Fibroblast of gingiva (primary cell): ENCODE measurements around the gene FAM161B.
"Not testable (repeated sequence)": the region's sequence is repeated elsewhere in the genome, so short reads cannot be mapped to it uniquely, and the experiment has no call there.

Source experiments
- DNase-seq: peaks from one replicate; pipeline ENCODE4 v3.0.0-alpha.2; 2011; ENCODE audit warnings: low read depth

The FAM161B gene, protein sequence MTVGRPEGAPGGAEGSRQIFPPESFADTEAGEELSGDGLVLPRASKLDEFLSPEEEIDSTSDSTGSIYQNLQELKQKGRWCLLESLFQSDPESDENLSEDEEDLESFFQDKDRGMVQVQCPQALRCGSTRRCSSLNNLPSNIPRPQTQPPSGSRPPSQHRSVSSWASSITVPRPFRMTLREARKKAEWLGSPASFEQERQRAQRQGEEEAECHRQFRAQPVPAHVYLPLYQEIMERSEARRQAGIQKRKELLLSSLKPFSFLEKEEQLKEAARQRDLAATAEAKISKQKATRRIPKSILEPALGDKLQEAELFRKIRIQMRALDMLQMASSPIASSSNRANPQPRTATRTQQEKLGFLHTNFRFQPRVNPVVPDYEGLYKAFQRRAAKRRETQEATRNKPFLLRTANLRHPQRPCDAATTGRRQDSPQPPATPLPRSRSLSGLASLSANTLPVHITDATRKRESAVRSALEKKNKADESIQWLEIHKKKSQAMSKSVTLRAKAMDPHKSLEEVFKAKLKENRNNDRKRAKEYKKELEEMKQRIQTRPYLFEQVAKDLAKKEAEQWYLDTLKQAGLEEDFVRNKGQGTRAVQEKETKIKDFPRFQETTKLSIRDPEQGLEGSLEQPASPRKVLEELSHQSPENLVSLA

DNA sequence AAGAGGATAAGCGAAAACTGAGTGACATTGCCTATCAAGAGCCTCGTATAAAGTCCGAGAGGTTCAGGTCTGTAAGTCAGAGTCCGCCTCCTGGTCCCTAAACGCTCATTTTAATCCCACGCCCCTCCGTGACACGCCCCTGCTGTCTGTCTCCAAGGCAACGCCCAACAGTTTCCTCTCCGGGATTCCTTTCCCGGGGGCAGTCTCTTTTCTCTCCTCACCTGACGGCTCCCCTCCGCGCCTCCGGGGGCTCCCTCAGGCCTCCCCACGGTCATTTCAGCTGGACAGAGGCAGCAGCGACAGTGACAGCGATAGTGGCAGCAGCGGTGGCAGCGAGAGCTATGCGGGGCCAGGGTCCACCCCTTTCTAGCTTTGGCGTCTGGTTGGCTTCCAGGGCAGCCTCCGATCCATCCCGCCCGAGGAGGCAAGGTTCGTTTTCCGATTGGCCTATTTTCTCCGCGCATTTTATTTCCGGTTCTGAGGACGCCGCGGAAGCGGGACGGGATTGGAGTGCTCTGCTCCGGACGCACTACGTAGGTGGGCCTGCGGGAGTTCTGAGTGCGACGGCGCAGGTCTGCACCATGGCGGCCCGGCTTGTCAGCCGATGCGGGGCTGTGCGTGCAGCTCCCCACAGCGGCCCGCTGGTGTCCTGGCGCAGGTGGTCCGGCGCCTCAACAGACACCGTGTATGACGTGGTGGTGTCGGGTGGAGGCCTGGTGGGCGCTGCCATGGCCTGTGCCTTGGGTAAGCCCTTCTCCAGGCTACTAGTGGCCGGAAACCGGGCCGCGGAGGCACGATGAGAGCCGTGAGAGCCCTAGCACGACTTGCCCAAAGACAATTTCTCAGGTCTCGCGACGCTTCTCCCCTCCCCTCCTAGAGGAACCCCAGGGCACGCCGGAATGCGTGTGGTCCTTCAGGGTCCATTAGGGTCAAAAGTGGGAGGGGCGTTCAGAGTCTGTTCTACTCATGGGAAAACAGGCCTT lies at the start of gene FAM161B, which contains the start of gene COQ6:
TSS of gene FAM161B (minus strand) at position 343 of the 983 bp plus-strand sequence. CDS start at position 275, 68 bp downstream.
TSS of gene COQ6 (plus strand) at position 551 of the 983 bp plus-strand sequence. CDS start at position 582, 31 bp downstream.
- peak; percentile 94 for DNase-seq

DNA sequence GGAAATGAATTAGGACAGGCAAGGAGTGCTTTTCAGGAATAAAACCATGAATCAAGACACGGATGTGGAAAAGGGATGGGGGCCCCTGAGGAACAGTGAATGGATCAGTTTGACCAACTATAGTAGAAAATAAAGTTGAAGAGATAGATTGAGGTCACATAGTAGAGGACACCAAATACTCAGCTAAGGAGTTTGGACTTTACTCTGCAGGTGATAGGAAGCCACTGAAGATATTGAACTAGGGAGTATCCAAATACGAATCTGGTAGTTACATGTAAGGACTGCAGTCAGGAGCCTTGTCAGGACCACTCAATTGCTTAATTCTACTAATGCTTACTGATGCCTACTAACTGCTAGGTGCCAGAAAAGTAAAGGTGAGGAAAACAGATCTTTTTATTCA lies 48.8 kb upstream of the FAM161B start:
- DNase-seq: no peak

DNA sequence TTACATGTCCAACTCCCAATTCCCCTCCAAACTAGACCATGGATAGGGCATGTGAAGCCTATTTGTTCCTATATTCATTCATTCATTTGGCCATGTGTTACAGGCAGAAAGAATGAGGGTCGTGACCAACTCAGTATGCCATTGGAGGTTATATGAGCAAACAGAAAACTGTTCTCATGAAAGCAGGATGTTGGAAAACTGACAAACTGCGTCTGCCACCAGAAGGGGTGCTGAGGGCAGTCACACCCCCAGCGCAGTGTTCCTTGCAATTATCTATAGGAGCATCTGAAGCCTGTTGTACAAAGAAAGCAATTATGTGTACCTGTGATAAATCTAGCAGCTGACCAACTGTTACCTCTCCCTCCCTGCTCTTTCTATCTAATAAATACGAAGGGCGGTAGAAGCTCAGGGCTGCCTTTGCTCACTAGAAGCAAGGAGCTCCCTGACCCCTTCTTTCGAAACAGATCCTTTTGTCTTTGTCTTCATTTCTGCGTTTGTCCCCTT lies 48.1 kb upstream of the FAM161B start:
- no peak for DNase-seq

DNA sequence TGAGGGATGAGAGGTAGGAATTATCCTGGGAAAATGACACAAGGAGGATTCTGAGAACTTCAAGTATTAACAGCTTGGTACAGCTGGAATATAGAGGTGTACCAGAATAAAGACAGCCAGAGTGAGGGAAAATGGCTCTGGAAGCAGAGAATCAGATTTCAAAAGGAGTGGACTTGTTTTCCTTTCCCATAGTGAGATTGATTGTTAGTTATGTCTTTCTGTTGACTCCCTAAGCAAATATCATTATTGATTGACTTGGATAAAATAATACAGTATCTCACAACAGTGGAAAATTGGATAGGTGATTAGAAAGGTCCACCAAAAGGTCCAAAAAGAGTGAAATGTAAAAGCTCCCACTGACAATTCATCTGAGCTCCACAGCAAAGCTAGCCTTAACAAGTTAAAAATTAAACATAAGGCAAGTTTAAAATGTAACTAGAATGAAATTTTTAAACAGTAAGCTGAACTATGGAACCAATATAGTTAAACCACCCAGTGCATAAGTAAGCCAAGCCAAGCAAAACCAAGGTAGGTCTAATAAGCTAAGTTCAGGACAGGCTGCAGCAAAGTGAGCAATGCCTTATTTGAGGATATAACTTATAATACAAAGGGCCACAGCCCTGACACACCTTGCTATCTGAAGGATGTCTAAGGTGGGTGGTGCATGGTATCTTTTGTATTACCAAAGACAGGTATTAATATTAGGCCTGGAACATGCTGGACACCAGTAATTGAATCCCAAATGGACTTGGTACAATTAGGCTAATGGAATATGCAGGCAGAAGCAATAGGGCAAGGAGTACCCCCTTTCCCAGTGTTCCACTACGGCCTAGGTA lies 47.4 kb upstream of the FAM161B start:
- DNase-seq: no peak

DNA sequence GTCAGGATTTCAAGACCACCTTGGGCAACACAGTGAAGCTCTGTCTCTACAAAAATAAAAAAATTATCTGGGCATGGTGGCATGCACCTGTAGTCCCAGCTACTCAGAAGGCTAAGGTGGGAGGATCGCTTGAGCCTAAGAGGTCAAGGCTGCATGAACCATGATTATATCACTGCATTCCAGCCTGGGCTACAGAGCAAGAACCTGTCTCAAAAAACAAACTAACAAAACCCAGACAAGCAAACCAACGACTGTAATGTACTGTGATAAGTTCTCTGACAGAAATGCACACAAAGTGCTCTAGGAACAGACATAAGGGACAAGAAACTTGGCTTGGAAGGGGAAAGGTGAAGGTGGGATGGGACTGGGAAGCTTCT lies 46.8 kb upstream of the FAM161B start:
- no peak for DNase-seq

DNA sequence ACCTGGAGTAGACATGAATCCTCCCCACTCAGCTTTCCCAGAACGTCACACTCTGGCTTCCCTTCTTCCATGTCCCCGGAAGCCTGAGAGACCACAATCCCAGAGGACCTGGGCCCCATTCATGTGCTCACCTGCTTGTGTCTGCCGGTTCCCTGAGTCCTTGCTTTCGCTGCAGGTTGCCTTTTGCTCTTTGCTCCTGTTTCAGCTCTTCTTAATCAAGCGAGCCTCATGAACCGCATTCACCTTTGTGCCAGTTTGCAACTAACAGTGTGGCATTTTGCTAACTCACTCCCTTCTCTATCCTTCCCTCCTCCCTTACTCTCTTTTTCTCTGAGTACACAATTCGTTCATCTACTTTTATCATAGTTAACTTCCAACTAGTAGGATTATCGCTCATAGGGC lies 46.1 kb upstream of the FAM161B start:
- DNase-seq: no peak

DNA sequence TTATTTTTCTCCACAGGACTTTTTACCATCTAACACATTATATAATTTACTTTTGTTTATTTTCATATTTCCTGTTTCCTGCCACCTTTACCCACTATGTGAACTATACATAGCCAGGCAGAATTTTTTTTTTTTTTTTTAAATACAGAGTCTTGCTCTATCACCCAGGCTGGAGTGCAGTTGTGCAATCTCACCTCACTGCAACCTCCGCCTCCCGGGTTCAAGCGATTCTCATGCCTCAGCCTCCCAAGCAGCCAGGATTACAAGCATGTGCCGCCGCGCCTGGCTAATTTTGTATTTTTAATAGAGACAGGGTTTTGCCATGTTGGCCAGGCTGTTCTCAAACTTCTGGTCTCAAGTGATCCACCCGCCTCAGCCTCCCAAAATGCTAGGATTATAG lies 45.0 kb upstream of the FAM161B start:
- not testable (repeated sequence) for DNase-seq

DNA sequence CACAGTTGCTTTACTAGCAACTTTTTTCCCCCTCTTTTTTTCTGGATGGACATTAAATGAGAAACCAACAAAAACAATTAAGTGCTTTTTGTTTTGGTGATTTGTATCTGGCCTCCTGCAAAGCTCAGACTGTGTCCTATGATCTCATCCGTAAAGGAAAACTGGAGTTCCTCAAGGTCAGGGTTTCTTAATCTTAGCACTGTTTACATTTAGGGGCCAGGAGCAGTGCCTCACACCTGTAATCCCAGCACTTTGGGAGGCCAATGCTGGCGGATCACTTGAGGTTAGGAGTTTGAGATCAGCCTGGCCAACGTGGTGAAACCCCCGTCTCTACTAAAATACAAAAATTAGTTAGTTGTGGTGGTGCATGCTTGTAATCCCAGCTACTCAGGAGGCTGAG lies 41.2 kb upstream of the FAM161B start:
- DNase-seq: no peak

DNA sequence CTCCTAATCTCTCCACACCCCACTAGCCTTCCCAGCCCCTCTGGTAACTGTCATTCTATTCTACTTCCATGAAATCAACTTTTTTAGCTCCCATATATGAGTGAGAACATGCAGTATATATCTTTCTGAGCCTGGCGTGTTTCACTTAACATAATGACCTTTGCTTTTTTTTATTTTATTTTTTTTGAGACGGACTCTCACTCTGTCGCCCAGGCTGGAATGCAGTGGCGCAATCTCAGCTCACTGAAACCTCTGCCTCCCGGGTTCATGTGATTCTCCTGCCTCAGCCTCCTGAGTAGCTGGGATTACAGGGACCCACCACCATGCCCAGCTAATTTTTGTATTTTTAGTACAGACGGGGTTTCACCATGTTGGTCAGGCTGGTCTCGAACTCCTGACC lies 38.8 kb upstream of the FAM161B start:
- not testable (repeated sequence) for DNase-seq

DNA sequence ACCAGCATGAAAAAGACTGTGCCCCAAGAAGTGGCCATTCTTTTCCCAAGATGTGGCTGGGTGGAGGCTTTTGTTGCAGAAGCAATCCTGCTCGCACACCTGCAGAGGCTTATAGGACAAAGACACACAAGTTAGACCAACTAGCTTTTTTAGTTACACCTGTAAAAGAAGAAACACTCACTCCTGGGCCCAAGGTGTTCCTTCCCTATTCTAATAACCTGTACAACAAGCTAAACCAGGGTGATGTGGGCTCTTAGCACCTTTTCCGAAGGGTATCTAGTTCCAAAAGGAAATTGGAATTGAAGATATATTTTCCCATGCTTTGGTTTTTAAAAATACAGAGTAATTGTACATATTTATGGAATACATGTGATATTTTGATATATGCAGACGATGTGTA lies 38.2 kb upstream of the FAM161B start:
- no peak for DNase-seq

DNA sequence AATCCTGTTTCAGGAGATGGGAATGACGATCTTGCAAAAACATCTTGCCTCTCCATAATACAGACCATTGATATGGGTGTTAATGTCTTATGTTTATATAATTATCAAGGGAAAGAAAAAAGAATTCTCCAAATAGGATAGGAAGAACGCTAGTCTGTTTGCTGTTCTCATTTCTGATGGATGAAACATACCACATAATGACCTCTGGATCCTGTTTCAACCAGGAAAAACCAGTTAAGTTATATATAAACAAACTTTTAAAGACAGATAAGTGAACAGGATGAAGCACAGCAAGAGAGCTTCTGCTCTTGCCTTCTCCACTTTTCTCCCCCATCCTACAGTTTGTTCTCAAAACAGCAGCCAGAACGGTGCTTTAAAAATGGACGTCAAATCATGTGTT lies 28.0 kb upstream of the FAM161B start:
- peak; percentile 3 for DNase-seq

DNA sequence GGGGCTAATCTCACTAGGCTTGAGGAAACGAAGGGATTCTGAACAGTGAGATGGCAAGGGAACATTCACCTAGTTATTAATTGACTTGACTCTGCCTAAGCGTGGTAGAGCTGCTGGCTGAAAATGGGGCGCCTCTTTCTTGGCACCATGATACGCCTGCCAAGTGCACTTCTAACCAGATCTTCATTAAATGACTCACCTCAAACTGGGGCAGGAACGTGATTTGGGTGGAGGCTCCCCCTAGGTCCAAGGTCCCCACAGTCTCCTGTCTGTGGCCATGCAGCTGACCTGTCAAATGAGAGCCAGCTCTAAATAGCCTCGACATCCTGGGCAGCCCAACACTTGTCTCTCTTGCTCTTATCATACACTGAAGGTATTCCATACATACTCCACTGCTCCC lies 26.2 kb upstream of the FAM161B start:
- DNase-seq: no peak

DNA sequence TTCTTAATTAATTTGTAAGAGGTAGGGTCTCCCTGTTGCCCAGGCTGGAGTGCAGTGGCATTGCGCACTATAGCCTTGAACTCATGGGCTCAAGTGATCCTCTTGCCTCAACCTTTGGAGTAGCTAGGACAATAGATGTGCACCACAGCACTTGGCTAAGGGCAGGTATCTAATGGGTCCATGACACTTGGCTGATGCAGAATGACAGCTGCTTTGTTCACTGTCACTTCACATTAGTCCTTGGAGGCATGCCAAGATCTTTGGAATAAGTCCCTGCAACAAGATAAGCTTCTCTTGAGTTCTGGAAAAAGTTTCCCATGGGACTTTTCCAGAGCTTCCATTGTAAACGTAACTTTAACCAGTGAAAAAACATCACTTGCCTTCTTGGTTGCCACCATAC lies 23.6 kb upstream of the FAM161B start:
- DNase-seq: no peak

DNA sequence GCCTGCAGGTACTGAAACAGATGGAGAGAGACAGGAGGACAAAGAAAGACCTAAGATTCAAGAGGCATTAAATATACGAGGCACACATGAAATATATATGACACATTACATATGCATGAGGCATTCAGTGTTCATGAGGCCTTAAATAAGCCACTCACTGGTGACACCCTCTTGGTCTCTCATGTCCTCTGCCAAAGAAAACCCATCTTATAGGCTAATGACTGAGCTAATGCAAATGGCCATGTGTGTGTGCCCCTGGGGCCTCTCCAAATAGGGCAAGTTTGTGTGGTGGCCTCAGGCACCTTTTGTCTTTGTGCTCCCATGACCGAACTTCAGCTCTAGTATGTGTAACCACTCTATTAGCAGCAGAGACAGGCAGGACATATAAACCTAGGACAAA lies 19.0 kb upstream of the FAM161B start:
- no peak for DNase-seq

DNA sequence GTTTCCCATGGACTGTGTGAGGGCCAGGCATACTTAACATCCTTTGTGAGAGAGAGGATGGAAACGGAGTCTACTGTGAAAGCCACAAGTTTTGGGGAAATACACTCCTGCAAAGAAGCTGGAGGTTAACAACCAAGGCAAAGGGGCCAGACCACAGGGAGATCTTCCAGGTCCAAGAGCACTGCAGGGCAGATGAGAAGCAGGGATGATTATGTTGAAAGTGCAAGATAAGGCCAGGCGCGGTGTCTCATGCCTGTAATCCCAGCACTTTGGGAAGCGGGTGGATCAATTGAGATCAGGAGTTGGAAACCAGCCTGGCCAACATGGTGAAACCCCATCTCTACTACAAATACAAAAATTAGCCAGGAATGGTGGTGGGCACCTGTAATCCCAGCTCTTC lies 15.3 kb upstream of the FAM161B start:
- DNase-seq: no peak

DNA sequence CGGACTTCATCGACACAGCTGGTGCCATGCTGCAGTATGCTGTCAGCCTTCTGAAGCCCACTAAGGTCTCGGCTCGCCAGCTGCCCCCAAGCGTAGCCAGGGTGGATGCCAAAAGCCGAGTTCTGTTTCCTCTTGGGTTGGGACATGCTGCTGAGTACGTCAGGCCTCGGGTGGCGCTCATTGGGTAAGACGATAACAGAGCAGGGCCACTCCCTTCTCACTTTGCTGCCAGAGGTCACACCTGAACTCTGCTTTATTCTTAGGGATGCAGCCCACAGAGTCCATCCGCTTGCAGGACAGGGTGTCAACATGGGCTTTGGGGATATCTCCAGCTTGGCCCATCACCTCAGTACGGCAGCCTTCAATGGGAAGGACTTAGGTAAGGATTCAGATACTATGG lies 11.3 kb upstream of the FAM161B start:
- no peak for DNase-seq

DNA sequence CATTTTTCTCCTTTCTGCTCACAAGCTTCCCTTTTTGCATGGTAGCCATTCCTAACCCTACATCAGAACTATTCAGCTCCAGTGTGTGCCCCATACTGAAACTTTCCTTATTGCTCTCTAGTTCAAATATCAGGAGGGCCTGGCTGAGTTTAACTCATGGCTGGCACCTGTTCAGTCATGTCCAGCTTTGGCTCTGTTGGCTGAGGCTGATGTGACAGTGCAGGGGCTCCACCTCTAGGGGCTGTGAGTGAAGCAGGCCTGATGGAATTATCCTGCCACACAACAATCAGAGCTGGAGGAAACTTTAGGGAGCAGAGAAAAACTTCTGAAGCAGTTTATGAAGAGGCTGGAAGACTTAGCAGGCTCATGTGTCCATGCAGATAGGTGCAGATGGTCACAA lies 8.7 kb upstream of the FAM161B start:
- no peak for DNase-seq

DNA sequence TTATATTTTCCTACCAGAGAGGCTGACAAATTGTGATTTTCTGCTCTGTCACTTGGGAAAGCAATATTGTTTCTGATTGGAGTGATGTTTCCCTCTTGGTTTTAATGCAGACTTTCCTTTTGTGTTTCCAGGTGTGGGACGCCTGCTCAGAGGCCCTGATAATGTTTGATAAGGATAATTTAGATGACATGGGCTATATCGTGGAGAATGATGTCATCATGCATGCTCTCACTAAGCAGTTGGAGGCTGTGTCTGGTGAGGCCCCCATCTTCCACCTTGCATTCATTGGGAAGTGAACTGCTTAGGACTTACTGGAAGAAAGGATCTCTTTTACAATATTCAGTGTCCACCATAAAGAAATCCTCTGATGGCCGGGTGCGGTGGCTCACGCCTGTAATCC lies 5.8 kb upstream of the FAM161B start:
- DNase-seq: no peak

DNA sequence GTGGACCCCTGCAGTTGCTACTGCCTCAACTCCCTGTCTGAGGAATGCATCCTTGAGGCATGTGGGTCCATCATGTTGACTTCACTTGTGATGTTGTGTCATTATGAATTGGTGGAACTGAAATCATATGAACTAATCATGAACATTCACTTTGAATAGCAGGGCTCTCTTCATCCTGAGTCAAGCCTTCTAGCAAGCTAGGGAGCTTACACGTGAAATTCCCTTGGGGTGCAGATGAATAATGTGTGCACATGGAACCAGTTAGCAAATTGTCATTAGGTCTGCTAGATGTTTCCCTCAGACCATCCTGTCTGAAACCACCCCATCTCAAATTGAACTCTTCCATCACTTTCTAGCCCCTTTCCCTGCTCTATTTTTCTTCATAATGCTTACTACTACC lies 3.8 kb upstream of the FAM161B start:
- DNase-seq: peak; percentile 4

DNA sequence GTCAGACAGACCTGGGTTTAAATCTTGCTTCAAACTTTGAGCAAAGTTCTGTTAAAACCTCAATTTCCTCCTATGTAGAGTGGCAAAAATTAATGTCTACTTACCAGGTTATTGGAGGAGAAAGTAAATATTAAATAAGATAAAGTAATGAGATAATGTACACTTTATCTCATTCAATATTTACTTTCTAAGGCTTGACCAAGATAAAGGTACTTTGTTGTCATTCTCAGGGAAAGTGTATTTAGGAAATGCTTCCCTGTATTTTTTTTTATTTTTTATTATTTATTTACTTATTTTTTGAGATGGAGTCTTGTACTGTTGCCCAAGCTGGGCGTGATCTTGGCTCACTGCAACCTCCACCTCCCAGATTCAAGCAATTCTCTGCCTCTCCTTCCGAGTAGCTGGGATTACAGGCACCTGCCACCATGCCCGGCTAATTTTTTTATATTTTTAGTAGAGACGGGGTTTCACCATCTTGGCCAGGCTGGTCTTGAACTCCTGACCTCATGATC lies 4.7 kb downstream of the FAM161B start:
- no peak for DNase-seq
